Hematopoietic multipotent progenitor cell treated with erythropoietin and hydrocortisone succinate and interleukin-3 and kit ligand, for 17 days (in vitro differentiated cells): ENCODE results near the gene TMX2.

Experiments used
- DNase-seq: peaks from one replicate; pipeline ENCODE4 v3.0.0-alpha.2; 2015; ENCODE audit warnings: low spot score

Gene TMX2

GRCh38 chr11:57764972-57765371 lies 52.6 kb downstream of the TMX2 start:
- DNase-seq, result no peak

GRCh38 chr11:57770793-57771192 lies 58.4 kb downstream of the TMX2 start:
- DNase-seq, result no peak

GRCh38 chr11:57771365-57771764 lies 59.0 kb downstream of the TMX2 start:
- DNase-seq, result no peak

- DNase-seq, result no peak
These were observed 60.2 kb downstream of the TMX2 start for GRCh38 chr11:57772562-57772961.

- no peak for DNase-seq
These were observed 60.7 kb downstream of the TMX2 start for GRCh38 chr11:57773026-57773598.

- DNase-seq, result no peak
These were observed 63.1 kb downstream of the TMX2 start for GRCh38 chr11:57775491-57775890.

- DNase-seq, result no peak
These were observed 63.7 kb downstream of the TMX2 start for GRCh38 chr11:57776031-57776521.

GRCh38 chr11:57776577-57777210 lies 64.3 kb downstream of the TMX2 start:
- no peak for DNase-seq

- DNase-seq, result no peak
These were observed 65.5 kb downstream of the TMX2 start for GRCh38 chr11:57777969-57778317.

GRCh38 chr11:57778318-57779037 lies 66.1 kb downstream of the TMX2 start:
- no peak for DNase-seq

GRCh38 chr11:57779276-57779675 lies 66.9 kb downstream of the TMX2 start:
- no peak for DNase-seq

- no peak for DNase-seq
These were observed 69.1 kb downstream of the TMX2 start for GRCh38 chr11:57781529-57781943.

- DNase-seq, result no peak
These were observed 72.7 kb downstream of the TMX2 start for GRCh38 chr11:57785072-57785471.

- no peak for DNase-seq
These were observed 74.0 kb downstream of the TMX2 start for GRCh38 chr11:57786436-57786835.

GRCh38 chr11:57787006-57787604 lies 74.7 kb downstream of the TMX2 start:
- DNase-seq, result no peak

- DNase-seq, result no peak
These were observed 75.7 kb downstream of the TMX2 start for GRCh38 chr11:57787920-57788702.

GRCh38 chr11:57788703-57789088 lies 76.3 kb downstream of the TMX2 start:
- DNase-seq, result no peak
